ENCODE results near the gene MYOM3. TPM values are rescaled to one million over a fixed set of nuclear protein-coding genes. Genes with fewer than 3 reads are reported as not detected.
"Not testable (repeated sequence)": the region's sequence is repeated elsewhere in the genome, so short reads cannot be mapped to it uniquely, and the experiment has no call there.

Gene MYOM3
- total RNA-seq, 1 donor from 2014 or later: 440 TPM

DNA sequence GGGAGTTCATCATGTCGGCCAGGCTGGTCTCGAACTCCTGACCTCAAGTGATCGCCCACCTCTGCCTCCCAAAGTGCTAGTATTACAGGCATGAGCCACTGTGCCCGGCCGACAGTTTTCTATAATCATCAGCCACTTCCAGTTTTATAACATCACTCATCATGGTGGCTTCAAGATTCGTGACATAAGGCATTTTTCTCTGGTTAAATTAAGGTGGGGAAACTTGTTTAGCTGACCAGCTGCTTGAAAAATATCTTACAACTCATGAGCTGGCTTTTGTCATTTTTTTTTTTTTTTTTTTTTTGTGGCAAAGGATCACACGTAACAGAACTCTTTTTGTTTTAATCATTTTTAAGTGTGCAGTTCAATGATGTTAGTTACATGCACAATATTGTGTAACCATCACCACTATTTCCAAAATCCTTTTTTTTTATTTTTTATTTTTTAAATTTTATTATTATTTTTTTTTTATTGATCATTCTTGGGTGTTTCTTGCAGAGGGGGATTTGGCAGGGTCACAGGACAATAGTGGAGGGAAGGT, 80.9 kb downstream of the MYOM3 start:
- not testable (repeated sequence) for DNase-seq

DNA sequence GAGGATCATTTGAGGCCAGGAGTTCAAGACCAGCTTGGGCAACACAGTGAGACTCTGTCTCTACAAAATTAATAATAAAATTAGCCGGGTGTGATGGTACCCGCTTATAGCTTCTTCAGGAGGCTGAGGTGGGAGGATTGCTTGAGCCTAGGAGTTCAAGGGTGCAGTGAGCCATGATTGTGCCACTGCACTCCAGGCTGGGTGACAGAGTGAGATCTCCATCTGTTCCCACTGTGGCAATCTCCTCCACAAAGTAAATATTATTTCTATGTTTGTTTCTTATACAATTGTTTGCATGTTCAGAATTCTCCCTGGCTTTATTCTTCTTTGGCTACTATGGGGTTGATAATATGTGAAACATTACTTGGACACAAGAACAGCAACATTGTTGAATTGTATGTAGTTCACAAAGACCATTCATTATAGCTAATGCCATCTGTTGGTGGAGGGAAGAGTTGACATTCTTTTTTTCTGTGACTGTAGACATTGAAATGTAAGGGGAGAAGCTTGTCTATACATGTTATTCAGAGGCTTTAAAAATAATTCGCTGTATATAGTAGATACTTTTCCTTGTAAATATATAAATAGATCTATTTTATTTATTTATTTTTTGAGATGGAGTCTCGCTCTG, 84.0 kb downstream of the MYOM3 start:
- DNase-seq: peak; percentile 65

DNA sequence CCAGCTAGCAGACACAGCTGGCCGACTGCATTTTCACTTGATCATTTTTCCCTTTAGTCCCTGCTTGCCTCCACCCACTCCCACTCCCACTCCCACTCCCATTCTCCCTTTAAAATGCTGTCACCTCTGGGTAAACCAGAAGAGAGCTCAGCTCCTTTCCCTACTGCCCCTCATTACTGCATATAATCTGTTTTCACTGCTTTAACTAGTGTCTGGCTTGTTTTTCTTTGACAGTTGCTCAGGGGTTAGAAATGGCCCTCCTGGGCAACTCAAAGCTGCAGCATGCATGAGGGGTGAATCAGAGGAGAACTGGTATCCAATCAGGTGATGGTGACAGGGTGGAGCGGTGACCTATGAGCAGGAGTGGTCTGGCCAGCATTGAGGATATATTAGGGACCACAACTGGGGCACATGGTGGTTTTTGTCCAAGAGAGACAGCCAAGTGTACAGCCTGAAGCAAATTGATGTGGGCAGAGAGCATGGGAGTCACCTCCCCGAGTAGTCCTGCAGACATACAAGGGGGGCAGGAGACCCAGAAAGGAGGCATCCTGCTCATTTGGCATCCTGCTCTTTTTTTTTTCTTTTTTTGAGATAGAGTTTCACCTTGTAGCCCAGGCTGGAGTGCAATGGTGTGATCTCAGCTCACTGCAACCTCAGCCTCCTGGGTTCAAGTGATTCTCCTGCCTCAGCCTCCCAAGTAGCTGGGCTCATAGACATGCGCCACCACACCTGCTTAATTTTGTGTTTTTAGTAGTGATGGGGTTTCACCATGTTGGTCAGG, 89.2 kb downstream of the MYOM3 start:
- DNase-seq: no peak

DNA sequence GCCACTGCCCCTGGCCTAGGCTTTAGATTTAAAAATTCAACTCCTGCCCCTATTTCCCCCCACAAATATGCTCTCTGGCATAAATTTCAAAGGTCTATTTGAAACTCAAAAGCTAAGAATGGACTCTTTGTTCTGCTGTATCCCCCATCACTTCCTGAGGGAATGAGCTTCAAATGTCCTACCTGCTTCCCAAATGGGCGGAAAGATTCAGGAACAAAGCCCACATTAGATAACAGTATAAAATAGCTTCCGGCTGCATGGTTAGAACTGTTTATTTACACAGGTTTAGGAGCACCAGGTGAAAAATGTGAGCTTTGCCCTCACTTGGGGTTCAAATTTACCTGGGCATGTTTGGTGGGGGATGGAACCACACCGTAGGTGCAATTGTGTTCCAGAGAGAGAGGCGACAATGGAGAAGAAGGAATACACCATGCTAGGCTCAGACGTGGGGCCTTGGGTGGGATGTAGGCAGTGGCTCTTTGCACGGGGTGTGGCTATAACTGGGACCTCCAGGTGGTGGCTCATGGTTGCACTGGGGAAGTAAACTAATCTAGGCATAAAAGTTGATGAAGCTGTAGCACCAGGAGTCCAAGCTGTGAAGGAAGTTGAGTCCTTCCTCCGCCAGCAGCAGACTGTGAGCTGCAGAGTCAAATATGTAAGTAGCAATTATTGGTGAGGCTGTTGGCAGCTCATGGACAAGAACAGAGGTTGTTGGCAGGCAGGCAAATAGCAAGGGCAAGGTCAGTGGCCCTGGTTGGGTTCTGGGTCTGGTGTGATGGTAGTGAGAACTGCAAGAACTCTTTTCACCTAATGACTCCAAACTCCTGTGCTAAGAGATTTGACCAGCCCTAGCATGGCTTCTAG, 90.3 kb downstream of the MYOM3 start:
- DNase-seq: no peak

DNA sequence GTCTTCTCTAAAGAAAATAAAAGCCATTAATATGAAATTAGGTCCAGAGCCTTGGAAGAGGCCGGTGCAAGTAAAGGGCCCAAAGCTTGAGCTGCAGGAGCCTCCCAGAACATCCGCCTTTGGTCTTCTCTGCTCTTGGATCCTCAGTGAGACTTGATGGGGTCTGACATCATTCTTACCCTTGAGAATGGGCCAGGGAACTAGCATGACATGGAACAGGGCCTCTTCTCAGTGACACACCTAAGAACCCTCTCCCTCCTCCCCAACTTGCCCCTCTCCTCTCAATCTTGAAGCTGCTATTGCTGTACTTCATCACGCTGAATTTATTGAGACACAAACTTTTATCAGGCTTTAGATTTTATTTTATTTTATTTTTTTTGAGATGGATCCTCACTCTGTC, 91.5 kb downstream of the MYOM3 start:
- no peak for DNase-seq

DNA sequence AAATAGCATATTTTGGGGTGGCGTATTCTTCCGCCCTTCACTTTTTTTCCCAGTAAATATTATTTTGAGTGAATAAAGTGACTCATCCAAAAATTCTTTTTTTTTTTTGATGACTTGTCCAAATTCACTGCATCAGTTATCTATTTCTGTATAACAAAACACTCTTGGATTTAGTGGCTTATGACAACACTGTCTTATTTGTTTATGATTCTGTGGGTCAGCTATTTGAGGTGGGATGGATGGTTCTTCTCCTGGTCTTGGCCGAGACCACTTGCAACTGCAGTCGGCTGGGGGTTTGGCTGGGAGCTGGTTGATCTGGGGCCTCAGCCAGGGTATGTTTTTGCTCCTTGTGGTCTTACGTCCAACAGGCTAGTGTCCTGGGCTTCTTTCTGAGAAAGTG, 91.9 kb downstream of the MYOM3 start:
- peak; percentile 43 for DNase-seq

DNA sequence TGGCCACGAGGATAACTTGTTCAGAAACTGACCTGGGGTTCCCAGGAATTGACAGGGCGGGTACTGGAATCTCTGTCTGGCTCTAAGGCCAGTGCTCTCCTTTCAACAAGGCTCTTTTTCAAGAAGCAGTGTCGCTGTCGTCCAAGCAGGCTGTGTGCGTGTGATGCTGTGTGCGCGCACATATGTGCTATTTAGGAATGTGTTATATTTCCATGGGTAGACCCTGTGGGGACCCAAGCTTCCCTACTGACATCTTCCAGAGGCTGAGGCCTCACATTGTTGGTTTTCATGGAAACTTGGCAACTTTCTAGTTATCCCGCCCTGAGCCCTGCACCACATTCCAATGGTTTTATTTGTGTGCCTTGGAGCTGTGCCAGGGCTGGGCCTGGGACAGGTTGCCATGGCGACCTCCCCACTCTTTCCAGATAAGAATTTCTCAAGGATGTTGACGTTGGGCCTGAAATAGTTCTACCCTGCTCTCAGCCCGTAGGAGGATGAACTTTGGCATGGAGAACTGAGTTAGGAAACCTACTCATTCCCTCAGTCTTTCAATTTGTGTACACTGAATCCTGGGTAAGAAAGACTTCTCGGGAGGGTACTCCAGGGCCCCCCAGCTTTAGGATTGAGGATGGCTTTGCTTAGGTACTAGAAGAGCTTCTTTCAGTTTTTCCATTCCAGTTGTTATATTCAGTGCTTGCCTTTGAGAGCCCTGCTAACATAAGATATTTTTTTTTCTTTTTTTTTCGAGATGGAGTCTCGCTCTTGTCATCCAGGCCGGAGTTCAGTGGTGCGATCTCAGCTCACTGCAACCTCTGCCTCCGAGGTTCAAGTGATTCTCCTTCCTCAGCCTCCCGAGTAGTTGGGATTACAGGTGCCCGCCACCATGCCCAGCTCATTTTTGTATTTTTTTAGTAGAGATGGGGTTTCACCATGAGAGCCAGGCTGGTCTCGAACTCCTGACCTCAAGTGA, 93.0 kb downstream of the MYOM3 start:
- peak; percentile 97 for DNase-seq

DNA sequence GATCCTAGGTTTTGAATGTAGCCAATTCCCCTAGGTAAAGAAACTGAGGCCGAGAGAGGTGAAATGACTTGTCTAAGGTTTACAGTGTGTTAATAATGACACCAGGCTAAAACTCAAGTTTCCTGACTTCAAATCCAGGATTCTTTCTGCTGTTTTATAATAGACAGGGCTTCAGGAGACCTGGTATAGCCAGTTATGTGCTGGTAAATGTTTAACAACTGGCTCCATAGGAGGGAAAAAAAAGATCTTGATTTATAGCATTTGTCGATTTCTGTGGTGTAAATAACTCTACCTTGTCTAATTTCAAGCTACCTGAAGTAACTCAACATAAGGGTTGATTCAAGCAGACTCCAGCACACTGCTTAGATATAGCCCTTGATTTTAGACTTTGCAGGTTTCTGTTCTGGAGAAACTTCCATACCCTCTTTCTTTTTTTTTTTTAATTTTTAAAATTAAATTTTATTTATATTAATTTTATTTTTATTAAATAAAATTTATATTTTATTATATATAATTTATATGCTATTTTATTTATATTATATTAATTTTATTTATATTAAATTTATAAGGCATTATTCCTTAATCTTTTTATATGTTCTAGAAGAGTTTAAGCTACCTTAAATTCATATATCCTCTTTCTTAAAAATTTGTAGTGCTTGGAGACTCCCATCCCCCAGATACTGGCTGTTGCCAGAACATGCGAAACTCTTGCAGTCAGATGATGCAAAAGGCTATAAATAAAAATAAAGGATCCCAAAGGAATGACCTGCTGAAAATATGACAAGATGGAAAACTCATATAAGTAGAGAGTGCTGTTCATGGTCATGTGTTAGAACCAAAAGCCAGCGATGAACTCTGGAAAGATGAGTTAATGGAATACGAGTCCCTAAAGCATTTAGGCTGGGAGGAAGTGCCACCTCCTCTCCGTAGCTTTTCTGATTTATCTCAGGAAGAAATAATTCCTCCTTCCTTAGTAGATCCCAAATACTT, 96.4 kb downstream of the MYOM3 start:
- peak; percentile 84 for DNase-seq

DNA sequence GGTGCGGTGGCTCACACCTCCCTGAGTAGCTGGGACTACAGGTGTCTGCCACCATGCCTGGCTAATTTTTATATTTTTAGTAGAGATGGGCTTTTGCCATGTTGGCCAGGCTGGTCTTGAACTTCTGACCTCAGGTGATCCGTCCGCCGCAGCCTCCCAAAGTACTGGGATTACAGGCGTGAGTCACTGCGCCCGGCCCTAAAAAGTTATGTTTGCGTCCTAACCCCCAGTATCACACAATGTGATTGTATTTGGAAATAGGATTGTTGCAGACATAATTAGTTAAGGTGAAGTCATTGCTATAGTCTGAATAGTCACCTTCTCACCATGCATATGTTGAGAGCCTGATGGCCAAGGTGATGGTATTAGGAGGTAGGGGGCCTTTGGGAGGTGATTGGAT, 99.1 kb downstream of the MYOM3 start:
- not testable (repeated sequence) for DNase-seq

DNA sequence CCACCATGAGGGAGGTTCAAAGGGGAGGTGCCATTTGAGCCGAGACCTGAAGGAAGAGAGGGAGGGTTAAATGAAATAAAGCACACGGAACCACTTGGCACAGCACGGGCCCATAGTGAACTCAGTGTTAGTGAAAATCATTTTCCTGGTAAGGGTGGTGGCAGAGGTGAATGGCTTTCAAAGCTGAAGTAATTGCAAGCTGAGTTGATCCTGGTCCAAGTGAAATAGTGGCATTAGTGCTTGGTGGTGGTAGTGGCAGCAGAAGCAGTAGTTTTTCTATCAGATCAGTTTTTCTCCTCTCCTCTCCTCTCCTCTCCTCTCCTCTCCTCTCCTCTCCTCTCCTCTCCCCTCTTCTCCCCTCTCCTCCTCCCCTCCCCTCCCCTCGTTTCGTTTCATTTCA, 101.3 kb downstream of the MYOM3 start:
- DNase-seq: no peak

DNA sequence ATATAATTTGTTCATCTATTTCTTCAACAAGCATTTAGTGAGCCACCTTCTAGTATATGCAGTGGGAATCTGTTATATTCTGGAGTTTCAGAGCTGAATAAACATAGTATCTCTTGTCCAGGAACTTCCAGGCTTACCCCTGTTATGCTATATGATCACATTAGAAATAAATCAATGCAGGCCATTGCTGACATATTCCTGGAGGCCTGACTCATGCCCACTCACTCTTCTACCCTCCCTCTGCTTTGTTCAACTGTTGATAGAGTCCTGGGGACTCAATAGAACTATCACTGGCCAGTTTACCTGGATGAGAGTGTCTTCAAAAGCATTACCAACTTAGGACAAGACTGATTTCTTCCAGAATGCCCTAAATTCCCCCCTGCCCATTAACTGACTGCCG, 102.5 kb downstream of the MYOM3 start:
- DNase-seq: no peak

DNA sequence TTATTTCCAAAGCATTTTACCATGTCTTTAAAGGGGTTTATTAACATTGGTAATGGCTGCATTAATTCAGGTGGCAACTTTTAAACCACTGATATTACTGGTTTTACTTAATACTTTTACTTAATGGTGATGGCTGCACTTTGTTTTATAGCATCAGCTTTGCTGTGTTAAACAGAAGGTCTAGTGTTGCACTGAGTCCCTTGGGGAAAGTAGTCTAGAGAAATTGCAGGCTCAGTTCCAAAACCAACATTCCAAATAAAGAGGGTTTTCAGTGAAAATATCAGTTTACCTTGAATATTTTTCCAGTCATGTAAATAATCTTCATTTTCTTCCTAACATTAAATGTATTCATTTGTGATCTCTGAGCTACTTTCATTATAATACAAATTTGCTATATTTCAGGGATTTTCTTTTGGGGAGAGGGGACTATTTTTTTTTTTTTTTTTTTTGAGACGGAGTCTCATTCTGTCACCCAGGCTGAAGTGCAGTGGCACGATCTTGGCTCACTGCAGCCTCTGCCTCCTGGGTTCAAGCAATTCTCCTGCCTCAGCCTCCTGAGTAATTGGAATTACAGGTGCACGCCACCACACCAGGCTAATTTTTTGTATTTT, 103.3 kb downstream of the MYOM3 start:
- DNase-seq: peak; percentile 46

DNA sequence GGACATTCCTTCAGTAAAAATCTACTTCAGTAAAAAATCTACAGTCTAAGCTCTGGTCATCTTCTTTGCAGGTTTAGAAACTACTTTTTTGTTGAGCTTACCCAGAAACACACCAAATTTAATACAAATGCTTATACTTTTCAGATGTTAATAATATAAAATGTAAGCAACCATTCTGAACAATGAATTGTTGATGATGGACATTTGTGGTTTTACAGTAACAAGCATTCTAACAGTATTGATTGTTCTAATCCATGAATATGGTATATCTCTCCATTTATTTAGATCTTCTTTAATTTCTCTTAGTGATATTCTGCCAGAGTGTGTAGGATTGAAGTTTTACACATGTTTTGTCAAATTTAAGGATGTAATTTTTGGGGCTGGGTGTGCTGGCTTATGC, 104.9 kb downstream of the MYOM3 start:
- DNase-seq: no peak

Other genes with a start within 250 kb of the MYOM3 start
- 21.4 TPM for gene FUCA1, start 243.8 kb downstream of the MYOM3 start, total RNA-seq
- not detected for gene CNR2, start 198.8 kb downstream of the MYOM3 start, total RNA-seq
- 155 TPM for gene PNRC2, start 152.3 kb downstream of the MYOM3 start, total RNA-seq
- 127 TPM for gene SRSF10, start 131.8 kb downstream of the MYOM3 start, total RNA-seq
- 1.2 TPM for gene IL22RA1, start 31.0 kb upstream of the MYOM3 start, total RNA-seq
- 0.62 TPM for gene IFNLR1, start 75.2 kb upstream of the MYOM3 start, total RNA-seq
- 26.8 TPM for gene GRHL3, start 207.2 kb upstream of the MYOM3 start, total RNA-seq